ENCODE data around the gene LRP1B. TPM values are rescaled to one million over a fixed set of nuclear protein-coding genes. Genes with fewer than 3 reads are reported as not detected.

The LRP1B gene
- polyA plus RNA-seq, 1 donor from 2014 or later = 12.7 TPM

DNA sequence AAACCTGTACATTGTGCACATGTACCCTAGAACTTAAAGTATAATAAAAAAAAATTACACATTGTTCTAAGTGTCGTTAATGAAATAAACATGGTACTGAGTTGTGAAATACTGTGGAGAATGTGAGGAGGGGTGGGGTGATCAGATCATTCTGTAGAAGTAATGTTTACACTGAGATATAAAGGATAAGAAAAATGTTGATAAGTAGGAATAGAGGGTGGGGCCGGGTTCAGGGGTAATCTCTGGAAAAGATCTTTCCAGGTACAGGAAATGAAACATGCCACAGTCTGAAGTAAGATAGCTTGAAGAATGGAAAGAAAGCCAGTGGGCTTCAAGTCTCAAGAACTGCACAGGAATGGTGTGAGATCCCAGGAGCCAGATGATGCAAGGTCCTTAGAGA lies 1482.4 kb downstream of the LRP1B start:
- Histone ChIP-seq H3F3A (ENCODE audit: insufficient read depth, low read length, poor library complexity, severe bottlenecking) (no peaks in the 10 kb centered on the region), H3K9me3 (ENCODE audit: low read length) (no peaks in the 10 kb centered on the region)
- TF ChIP-seq EP300 (conservative IDR thresholded peaks at IDR 0.05; ENCODE audit: poor library complexity, severe bottlenecking) (no peak), SMC3 (conservative IDR thresholded peaks at IDR 0.05; ENCODE audit: poor library complexity) (no peak), POLR2AphosphoS5 (IDR thresholded peaks at IDR 0.05) (no peak), EZH2 (IDR thresholded peaks at IDR 0.05; ENCODE audit: borderline replicate concordance, insufficient read depth, low read length, poor library complexity, severe bottlenecking) (no peak), TAF1 (IDR thresholded peaks at IDR 0.05; ENCODE audit: low read depth) (no peak), RAD21 (conservative IDR thresholded peaks at IDR 0.05) (no peak), MXI1 (conservative IDR thresholded peaks at IDR 0.05; ENCODE audit: poor library complexity, severe bottlenecking) (no peak)
- TF ChIP-seq, protein P1, sequence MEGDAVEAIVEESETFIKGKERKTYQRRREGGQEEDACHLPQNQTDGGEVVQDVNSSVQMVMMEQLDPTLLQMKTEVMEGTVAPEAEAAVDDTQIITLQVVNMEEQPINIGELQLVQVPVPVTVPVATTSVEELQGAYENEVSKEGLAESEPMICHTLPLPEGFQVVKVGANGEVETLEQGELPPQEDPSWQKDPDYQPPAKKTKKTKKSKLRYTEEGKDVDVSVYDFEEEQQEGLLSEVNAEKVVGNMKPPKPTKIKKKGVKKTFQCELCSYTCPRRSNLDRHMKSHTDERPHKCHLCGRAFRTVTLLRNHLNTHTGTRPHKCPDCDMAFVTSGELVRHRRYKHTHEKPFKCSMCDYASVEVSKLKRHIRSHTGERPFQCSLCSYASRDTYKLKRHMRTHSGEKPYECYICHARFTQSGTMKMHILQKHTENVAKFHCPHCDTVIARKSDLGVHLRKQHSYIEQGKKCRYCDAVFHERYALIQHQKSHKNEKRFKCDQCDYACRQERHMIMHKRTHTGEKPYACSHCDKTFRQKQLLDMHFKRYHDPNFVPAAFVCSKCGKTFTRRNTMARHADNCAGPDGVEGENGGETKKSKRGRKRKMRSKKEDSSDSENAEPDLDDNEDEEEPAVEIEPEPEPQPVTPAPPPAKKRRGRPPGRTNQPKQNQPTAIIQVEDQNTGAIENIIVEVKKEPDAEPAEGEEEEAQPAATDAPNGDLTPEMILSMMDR (IDR thresholded peaks at IDR 0.05; ENCODE audit: poor library complexity, severe bottlenecking) = no peak
- TF ChIP-seq, protein P2, sequence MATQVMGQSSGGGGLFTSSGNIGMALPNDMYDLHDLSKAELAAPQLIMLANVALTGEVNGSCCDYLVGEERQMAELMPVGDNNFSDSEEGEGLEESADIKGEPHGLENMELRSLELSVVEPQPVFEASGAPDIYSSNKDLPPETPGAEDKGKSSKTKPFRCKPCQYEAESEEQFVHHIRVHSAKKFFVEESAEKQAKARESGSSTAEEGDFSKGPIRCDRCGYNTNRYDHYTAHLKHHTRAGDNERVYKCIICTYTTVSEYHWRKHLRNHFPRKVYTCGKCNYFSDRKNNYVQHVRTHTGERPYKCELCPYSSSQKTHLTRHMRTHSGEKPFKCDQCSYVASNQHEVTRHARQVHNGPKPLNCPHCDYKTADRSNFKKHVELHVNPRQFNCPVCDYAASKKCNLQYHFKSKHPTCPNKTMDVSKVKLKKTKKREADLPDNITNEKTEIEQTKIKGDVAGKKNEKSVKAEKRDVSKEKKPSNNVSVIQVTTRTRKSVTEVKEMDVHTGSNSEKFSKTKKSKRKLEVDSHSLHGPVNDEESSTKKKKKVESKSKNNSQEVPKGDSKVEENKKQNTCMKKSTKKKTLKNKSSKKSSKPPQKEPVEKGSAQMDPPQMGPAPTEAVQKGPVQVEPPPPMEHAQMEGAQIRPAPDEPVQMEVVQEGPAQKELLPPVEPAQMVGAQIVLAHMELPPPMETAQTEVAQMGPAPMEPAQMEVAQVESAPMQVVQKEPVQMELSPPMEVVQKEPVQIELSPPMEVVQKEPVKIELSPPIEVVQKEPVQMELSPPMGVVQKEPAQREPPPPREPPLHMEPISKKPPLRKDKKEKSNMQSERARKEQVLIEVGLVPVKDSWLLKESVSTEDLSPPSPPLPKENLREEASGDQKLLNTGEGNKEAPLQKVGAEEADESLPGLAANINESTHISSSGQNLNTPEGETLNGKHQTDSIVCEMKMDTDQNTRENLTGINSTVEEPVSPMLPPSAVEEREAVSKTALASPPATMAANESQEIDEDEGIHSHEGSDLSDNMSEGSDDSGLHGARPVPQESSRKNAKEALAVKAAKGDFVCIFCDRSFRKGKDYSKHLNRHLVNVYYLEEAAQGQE (IDR thresholded peaks at IDR 0.05; ENCODE audit: borderline replicate concordance) = no peak

DNA sequence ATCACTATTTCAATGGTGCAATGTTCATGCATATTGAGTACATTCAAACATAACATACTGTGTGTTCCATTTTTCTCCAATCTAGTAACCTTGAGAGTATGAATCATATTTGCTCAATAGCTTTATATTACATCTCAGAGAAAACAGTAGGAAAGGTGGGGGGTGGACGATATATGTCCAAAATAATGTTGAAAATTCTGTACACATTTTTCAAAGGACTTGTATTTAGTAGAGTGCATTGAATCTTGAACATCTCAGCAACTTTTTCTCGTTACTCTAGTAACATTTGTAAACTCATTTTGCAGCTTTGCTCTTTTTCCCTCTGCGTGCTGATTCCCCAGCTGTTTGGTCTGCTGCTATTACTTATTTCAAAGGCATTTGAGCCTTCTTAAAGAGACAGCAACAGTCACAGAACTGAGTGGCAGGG lies 1487.0 kb downstream of the LRP1B start:
- H3K27me3 ChIP-seq (ENCODE audit: insufficient read depth, low read depth, low read length) = no peaks in the 10 kb centered on the region
- H3K27ac ChIP-seq (ENCODE audit: low read length) = no peak overlapping the region
- no peaks in the 10 kb centered on the region for H3K79me2 ChIP-seq (replicated peaks; ENCODE audit: insufficient read depth, low read length)
- no peak overlapping the region for H3K9ac ChIP-seq (ENCODE audit: low read length)
- no peak overlapping the region for H3K4me3 ChIP-seq (ENCODE audit: low read length)
- no peak overlapping the region for H3K4me2 ChIP-seq (ENCODE audit: low read length)
- no peaks in the 10 kb centered on the region for H3K9me2 ChIP-seq (ENCODE audit: insufficient read depth, low read length)
- H3F3A ChIP-seq (ENCODE audit: insufficient read depth, low read length, poor library complexity, severe bottlenecking) = no peaks in the 10 kb centered on the region
- TF ChIP-seq RAD21 (conservative IDR thresholded peaks at IDR 0.05) = no peak
- TF ChIP-seq, protein P1 (IDR thresholded peaks at IDR 0.05; ENCODE audit: poor library complexity, severe bottlenecking) = no peak
- no peak for TF ChIP-seq MXI1 (conservative IDR thresholded peaks at IDR 0.05; ENCODE audit: poor library complexity, severe bottlenecking)
- TF ChIP-seq, protein P2 (IDR thresholded peaks at IDR 0.05; ENCODE audit: borderline replicate concordance) = no peak
- no peak for TF ChIP-seq EZH2 (IDR thresholded peaks at IDR 0.05; ENCODE audit: borderline replicate concordance, insufficient read depth, low read length, poor library complexity, severe bottlenecking)
- TF ChIP-seq TAF1 (IDR thresholded peaks at IDR 0.05; ENCODE audit: low read depth) = no peak
- TF ChIP-seq SMC3 (conservative IDR thresholded peaks at IDR 0.05; ENCODE audit: poor library complexity) = no peak
- TF ChIP-seq EP300 (conservative IDR thresholded peaks at IDR 0.05; ENCODE audit: poor library complexity, severe bottlenecking) = no peak
- TF ChIP-seq POLR2AphosphoS5 (IDR thresholded peaks at IDR 0.05) = no peak
- H3K9me3 ChIP-seq (ENCODE audit: low read length) = no peaks in the 10 kb centered on the region
- no peaks in the 10 kb centered on the region for H3K36me3 ChIP-seq (ENCODE audit: insufficient read depth, low read length)
- no peak overlapping the region for H2AFZ ChIP-seq (ENCODE audit: low read depth, low read length)
- H4K20me1 ChIP-seq (ENCODE audit: insufficient read depth) = no peaks in the 10 kb centered on the region

More for the DNA sequence above, 1482.4 kb downstream of the LRP1B start:
- no peak overlapping the region for H3K9ac ChIP-seq (ENCODE audit: low read length)
- no peaks in the 10 kb centered on the region for H4K20me1 ChIP-seq (ENCODE audit: insufficient read depth)
- no peak overlapping the region for H3K4me2 ChIP-seq (ENCODE audit: low read length)
- H2AFZ ChIP-seq (ENCODE audit: low read depth, low read length) = no peak overlapping the region
- H3K9me2 ChIP-seq (ENCODE audit: insufficient read depth, low read length) = no peaks in the 10 kb centered on the region
- no peak overlapping the region for H3K4me3 ChIP-seq (ENCODE audit: low read length)
- H3K27ac ChIP-seq (ENCODE audit: low read length) = no peak overlapping the region
- H3K36me3 ChIP-seq (ENCODE audit: insufficient read depth, low read length) = no peaks in the 10 kb centered on the region
- no peaks in the 10 kb centered on the region for H3K27me3 ChIP-seq (ENCODE audit: insufficient read depth, low read depth, low read length)
- H3K79me2 ChIP-seq (replicated peaks; ENCODE audit: insufficient read depth, low read length) = no peaks in the 10 kb centered on the region

All from neural cell (in vitro differentiated cells).